IPS-18c (cell line): ENCODE data around the gene ETFA.

ENCODE experiments used
- H3K4me3 ChIP-seq: 2 replicates; pipeline ENCODE4 v1.7.0; 2013; ENCODE audit warnings: low read depth, mild to moderate bottlenecking, low read length, moderate library complexity; ENCODE audit not compliant: insufficient read depth
- H3K9me3 ChIP-seq: one replicate; pipeline ENCODE4 v1.6.1; 2013; ENCODE audit warnings: mild to moderate bottlenecking, low read length, moderate library complexity; ENCODE audit not compliant: control insufficient read depth, insufficient read depth

The ETFA gene

GRCh38 chr15:76180321-76180720 lies 130.9 kb downstream of the ETFA start:
- no peaks in the 10 kb centered on the region for H3K9me3 ChIP-seq
- H3K4me3 ChIP-seq = no peak overlapping the region

- Histone ChIP-seq H3K4me3 (no peak overlapping the region), H3K9me3 (no peaks in the 10 kb centered on the region)
Observed at GRCh38 chr15:76179023-76179422, 132.2 kb downstream of the ETFA start.

- Histone ChIP-seq H3K9me3 (no peaks in the 10 kb centered on the region), H3K4me3 (no peak overlapping the region)
Observed at GRCh38 chr15:76178296-76179000, 132.8 kb downstream of the ETFA start.

GRCh38 chr15:76177491-76178040 lies 133.7 kb downstream of the ETFA start:
- Histone ChIP-seq H3K9me3 (no peaks in the 10 kb centered on the region), H3K4me3 (no peak overlapping the region)

- no peak overlapping the region for H3K4me3 ChIP-seq
- H3K9me3 ChIP-seq = no peaks in the 10 kb centered on the region
Observed at GRCh38 chr15:76176487-76177085, 134.7 kb downstream of the ETFA start.

GRCh38 chr15:76176059-76176458 lies 135.2 kb downstream of the ETFA start:
- Histone ChIP-seq H3K4me3 (no peak overlapping the region), H3K9me3 (no peaks in the 10 kb centered on the region)

- Histone ChIP-seq H3K9me3 (no peaks in the 10 kb centered on the region), H3K4me3 (no peak overlapping the region)
Observed at GRCh38 chr15:76175442-76175841, 135.8 kb downstream of the ETFA start.

- no peaks in the 10 kb centered on the region for H3K9me3 ChIP-seq
Observed at GRCh38 chr15:76174654-76175053, 136.6 kb downstream of the ETFA start.

GRCh38 chr15:76173317-76173834 lies 137.9 kb downstream of the ETFA start:
- H3K4me3 ChIP-seq = no peak overlapping the region
- H3K9me3 ChIP-seq = no peaks in the 10 kb centered on the region

More at GRCh38 chr15:76174654-76175053, 136.6 kb downstream of the ETFA start:
- H3K4me3 ChIP-seq = no peak overlapping the region

- no peaks in the 10 kb centered on the region for H3K9me3 ChIP-seq
- no peak overlapping the region for H3K4me3 ChIP-seq
Observed at GRCh38 chr15:76172782-76173181, 138.5 kb downstream of the ETFA start.

GRCh38 chr15:76169911-76170800 lies 141.1 kb downstream of the ETFA start:
- H3K9me3 ChIP-seq = no peaks in the 10 kb centered on the region
- no peak overlapping the region for H3K4me3 ChIP-seq

- Histone ChIP-seq H3K4me3 (no peak overlapping the region), H3K9me3 (no peaks in the 10 kb centered on the region)
Observed at GRCh38 chr15:76169018-76169417, 142.3 kb downstream of the ETFA start.

- Histone ChIP-seq H3K4me3 (no peak overlapping the region), H3K9me3 (no peaks in the 10 kb centered on the region)
Observed at GRCh38 chr15:76168237-76168984, 142.9 kb downstream of the ETFA start.

GRCh38 chr15:76165951-76166350 lies 145.3 kb downstream of the ETFA start:
- no peak overlapping the region for H3K4me3 ChIP-seq
- H3K9me3 ChIP-seq = no peaks in the 10 kb centered on the region
